ENCODE data around the gene PDE6C.

DNA sequence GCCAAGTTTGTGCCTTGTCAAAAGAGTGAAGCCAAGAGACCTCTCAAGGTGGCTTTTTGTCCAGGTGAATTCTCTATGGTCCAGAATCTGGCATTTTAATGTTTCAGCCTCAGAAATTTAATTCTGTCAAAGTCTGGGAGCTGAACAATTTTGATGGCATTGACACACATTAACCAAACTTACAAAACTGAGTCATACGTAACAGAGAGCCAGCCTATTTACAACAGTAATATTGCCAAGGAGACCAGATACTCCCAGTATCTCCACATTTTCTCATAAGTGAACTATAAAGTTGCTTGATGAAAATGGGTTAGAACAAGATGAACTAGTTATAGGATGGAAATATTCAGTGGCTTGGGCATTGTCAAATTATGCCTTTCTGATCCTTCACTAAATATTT lies 43.8 kb downstream of the PDE6C start:
- TF ChIP-seq, protein P1, sequence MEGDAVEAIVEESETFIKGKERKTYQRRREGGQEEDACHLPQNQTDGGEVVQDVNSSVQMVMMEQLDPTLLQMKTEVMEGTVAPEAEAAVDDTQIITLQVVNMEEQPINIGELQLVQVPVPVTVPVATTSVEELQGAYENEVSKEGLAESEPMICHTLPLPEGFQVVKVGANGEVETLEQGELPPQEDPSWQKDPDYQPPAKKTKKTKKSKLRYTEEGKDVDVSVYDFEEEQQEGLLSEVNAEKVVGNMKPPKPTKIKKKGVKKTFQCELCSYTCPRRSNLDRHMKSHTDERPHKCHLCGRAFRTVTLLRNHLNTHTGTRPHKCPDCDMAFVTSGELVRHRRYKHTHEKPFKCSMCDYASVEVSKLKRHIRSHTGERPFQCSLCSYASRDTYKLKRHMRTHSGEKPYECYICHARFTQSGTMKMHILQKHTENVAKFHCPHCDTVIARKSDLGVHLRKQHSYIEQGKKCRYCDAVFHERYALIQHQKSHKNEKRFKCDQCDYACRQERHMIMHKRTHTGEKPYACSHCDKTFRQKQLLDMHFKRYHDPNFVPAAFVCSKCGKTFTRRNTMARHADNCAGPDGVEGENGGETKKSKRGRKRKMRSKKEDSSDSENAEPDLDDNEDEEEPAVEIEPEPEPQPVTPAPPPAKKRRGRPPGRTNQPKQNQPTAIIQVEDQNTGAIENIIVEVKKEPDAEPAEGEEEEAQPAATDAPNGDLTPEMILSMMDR (IDR thresholded peaks at IDR 0.05; ENCODE audit: low read depth, low read length, missing input control), result no peak
- TF ChIP-seq YY1 (IDR thresholded peaks at IDR 0.05) (no peak), FOXA1 (IDR thresholded peaks at IDR 0.05) (no peak), RAD21 (IDR thresholded peaks at IDR 0.05) (no peak), SP1 (IDR thresholded peaks at IDR 0.05) (no peak), TAF1 (conservative IDR thresholded peaks at IDR 0.05) (no peak), RXRA (IDR thresholded peaks at IDR 0.05) (no peak), JUND (IDR thresholded peaks at IDR 0.05) (no peak), GABPA (IDR thresholded peaks at IDR 0.05 in 1 of 2, conservative IDR thresholded peaks at IDR 0.05 in 1 of 2) (no peak)
- TF ChIP-seq, protein P2, sequence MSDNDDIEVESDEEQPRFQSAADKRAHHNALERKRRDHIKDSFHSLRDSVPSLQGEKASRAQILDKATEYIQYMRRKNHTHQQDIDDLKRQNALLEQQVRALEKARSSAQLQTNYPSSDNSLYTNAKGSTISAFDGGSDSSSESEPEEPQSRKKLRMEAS (IDR thresholded peaks at IDR 0.05), result no peak
- TF ChIP-seq, protein P3, sequence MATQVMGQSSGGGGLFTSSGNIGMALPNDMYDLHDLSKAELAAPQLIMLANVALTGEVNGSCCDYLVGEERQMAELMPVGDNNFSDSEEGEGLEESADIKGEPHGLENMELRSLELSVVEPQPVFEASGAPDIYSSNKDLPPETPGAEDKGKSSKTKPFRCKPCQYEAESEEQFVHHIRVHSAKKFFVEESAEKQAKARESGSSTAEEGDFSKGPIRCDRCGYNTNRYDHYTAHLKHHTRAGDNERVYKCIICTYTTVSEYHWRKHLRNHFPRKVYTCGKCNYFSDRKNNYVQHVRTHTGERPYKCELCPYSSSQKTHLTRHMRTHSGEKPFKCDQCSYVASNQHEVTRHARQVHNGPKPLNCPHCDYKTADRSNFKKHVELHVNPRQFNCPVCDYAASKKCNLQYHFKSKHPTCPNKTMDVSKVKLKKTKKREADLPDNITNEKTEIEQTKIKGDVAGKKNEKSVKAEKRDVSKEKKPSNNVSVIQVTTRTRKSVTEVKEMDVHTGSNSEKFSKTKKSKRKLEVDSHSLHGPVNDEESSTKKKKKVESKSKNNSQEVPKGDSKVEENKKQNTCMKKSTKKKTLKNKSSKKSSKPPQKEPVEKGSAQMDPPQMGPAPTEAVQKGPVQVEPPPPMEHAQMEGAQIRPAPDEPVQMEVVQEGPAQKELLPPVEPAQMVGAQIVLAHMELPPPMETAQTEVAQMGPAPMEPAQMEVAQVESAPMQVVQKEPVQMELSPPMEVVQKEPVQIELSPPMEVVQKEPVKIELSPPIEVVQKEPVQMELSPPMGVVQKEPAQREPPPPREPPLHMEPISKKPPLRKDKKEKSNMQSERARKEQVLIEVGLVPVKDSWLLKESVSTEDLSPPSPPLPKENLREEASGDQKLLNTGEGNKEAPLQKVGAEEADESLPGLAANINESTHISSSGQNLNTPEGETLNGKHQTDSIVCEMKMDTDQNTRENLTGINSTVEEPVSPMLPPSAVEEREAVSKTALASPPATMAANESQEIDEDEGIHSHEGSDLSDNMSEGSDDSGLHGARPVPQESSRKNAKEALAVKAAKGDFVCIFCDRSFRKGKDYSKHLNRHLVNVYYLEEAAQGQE (IDR thresholded peaks at IDR 0.05), result no peak
- TF ChIP-seq, protein P4, sequence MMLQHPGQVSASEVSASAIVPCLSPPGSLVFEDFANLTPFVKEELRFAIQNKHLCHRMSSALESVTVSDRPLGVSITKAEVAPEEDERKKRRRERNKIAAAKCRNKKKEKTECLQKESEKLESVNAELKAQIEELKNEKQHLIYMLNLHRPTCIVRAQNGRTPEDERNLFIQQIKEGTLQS (IDR thresholded peaks at IDR 0.05), result no peak
